Measurements from ENCODE around the gene MAPKAPK5.
"Not testable (repeated sequence)": the region's sequence is repeated elsewhere in the genome, so short reads cannot be mapped to it uniquely, and the experiment has no call there.

Gene MAPKAPK5

DNA sequence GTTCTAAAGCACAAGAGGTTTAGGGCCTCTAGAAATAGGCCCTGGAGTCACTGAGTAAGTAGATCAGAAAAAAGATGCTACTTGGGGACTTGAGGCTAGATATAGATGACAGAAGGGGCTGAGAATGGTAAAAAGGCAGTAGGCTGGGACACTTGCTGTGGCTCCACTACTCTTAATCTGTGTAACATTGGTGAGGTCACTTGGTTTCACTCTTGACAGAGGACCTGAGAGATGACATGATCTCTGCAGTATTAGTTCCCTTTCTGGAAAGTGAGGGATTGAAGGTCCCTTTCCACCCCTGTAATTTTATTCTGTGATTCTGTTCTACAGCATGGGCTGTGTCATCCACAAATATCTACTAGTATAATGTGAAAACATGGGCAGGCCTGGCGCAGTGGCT lies 39.7 kb downstream of the MAPKAPK5 start:
- in situ Hi-C loops (cut with MboI; ENCODE audit: low sequenced_read_pairs): no loop called here

DNA sequence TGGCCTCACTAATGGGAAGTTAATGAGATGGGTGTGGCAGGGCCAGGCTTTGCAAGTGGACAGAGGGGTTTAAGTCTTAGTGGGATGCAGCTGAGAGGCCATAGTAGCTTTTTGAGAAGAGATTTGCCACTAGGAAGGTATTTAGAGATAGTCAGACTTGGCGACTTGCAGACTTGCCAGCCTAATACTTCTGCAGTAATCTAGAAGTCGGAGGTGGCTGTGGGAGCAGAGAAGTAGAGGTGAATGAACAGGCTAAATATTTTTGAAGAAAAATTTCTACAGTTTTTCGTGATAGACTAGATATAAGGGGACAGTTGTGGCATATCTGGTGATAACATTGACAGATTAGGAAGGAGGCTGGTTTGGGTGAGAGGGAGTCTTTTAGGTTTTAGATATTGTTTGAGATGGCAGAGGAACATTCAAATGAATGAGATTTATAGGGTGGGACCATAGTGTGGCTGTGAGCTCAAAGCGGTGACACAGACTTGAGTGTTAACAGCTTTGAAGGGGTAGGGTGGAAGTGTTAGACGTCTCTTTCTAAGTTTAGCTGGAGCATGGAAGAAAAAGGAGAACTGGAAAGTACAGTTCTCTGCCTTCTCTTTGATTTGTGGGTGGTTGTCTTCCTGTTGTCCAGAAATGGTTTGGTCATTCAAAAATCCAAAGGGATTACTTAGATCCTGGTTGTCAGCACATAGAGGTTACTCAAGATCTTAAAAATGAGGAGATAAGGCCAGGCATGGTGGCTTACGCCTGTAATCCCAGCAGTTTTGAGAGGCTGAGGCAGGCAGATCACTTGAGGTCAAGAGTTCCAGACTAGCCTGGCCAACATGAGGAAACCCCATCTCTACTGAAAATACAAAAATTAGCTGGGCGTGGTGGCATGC lies 44.9 kb downstream of the MAPKAPK5 start:
- in situ Hi-C loops (cut with MboI; ENCODE audit: low sequenced_read_pairs): no loop called here

DNA sequence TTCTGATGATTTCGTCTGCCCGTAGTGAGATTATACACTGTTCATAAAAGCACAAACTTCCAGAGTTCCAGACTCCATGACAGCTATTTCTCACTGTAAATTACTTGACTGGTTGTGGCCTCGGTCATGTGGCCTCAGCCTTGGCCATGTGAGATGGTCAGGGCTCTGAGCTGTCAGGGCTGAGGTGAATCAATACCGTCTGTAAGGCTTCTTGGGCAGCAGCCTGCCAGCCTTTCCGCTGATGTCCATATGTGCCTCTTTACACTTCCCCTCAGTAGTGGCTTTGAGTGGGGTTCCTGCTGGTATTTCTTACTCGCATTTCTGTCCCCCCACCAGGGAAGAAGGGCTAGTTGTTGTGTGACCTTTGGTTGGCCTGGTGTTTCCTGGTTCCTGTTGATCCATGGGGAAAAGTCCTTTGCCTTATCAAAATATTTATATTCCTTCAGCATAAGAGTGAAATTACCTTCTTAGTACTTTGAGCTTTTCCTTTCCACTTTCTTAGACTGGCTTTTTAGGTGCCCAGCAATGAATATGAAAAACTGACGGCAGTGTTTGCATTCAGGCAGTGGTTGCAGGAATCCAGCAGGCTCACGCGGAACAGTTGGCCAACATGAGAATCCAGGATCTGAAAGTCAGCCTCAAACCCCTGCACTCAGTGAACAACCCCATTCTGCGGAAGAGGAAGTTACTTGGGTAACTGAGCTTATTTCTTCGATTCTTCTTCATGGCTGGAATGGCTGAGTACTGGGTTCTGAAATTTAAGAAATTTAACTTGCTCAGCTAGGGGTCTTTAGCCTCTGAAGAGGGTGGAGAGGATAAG lies 46.1 kb downstream of the MAPKAPK5 start:
- in situ Hi-C loops (cut with MboI; ENCODE audit: low sequenced_read_pairs): no loop called here

DNA sequence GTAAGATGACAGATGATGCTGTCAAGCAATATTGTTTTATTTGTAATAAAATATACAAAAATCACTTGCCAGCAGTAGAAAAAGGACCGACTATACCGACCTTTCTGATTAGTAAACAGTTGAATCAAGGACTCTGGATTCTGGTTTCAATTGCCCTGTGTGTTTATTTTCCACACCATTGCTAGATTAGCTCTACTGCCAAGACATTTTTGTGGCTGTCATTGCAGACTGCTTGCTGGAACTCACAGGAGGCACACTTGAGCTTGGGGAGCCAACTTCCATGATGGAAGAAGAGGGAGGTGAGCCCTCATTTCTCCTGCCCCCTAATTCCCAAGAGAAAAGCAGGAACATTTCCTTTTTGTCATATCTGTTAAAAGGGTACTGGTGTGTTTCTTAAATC lies 51.3 kb downstream of the MAPKAPK5 start:
- in situ Hi-C loops (cut with MboI; ENCODE audit: low sequenced_read_pairs): no loop called here

DNA sequence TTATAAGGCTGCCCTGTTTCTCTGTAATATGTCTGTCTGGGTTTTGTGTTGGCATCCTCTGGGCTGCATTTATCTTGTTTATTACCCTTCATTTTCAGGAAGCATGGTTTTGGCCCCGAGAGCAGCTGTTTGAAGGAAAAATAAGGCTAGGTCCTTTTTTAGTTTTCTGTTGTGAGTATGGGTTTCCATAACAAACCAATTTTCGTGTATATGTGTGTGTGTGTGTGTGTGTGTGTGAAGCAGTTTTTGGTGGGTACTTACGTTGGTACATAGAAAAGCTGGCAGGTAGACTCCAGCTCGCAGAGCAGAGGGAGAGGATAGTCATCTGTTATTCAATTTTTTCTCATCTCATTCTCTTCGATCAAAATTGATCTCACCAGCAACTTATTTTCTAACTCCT lies 52.5 kb downstream of the MAPKAPK5 start:
- in situ Hi-C loops (cut with MboI; ENCODE audit: low sequenced_read_pairs): no loop called here

DNA sequence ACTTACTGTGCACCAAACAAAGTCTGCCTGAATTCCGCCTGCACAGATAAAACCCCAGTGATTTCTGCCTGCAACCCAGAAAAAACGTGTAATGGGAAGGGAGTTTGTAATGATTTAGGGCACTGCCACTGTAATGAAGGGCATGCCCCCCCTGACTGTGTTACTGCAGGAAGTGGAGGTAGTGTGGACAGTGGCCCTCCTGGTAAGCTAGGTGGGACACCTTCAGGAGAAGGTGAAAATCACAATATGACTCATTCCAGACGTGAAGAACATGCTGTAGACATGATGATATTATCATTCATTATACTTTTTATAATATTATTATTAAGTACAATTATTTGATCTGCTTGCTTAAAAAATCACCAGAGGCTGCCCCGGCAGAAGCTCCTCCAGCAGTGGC lies 59.2 kb downstream of the MAPKAPK5 start:
- in situ Hi-C loops (cut with MboI; ENCODE audit: low sequenced_read_pairs): no loop called here

DNA sequence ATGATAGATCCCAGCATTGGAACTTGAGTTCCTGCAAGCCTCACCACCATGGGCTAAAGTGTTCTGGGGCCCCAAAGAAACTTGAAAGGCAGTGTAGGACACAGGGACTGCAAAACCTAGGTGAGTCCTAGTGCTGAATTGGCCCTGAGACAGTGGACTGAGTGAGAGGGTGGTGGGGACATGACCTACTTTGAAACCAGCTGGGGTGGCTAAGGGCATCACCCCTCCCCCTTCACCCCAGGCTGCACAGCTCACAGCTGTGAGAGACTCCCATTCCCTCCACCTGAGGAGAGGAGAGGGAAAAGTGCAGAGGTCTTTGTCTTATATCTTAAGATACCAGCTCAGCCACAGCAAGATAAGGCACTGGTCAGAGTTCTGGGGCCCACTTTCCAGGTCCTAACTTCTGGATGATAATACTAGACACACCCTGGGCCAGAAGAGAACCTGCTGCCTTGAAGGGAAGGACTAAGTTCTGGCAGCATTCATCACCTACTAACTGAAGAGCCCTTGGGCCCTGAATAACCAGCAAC lies 62.5 kb downstream of the MAPKAPK5 start:
- in situ Hi-C loops (cut with MboI; ENCODE audit: low sequenced_read_pairs): no loop called here

DNA sequence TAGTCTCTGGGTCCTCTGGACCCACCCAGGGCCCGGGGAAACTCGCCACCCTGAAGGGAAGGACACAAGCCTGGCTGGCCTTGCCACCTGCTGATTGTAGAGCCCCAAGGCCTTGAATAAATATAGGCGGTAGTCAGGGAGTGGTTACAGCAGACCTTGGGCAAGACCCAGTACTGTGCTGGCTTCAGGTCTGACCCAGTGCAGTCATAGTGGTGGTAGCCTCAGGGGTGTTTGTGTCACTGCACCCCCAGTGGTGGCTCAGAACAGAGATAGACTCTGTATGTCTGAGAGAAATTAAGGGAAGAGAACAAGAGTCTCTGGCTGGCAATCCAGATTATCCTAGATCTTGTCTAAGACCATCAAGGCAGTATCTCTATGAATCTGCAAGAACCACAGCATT lies 63.5 kb downstream of the MAPKAPK5 start:
- in situ Hi-C loops (cut with MboI; ENCODE audit: low sequenced_read_pairs): no loop called here

DNA sequence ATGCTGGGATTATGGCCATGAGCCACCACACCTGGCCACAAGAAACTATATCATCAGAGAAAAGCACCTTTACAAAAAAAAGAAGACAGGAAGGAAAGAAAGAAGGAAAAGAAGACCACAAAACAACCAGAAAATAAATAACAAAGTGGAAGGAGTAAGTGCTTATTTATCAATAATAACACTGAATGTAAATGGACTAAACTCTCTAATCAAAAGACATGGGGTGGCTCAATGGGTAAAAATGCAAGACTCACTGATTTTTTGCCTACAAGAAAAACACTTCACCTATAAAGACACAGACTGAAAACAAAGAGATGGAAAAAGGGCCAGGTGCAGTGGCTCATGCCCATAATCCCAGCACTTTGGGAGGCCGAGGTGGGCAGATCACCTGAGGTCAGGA lies 65.7 kb downstream of the MAPKAPK5 start:
- in situ Hi-C loops (cut with MboI; ENCODE audit: low sequenced_read_pairs): no loop called here

DNA sequence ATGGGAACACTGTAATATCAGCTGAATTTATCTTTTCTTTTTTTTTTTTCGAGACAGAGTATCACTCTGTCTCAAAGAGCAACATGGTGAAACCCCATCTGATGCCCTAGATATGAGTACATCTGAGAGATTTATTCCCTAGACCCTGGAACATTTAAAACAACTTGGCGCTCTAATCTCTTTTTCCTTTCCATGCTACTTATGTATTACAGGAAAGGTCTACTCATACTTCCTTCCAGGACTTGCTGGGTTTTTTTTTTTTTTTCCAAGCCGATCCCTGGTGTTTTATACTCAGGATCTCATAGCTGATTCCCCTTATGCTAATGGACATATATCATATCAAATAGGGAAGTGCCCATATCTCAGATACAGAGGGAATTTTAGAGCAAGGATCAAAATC lies 83.1 kb downstream of the MAPKAPK5 start:
- in situ Hi-C loops (cut with MboI; ENCODE audit: low sequenced_read_pairs): no loop called here

DNA sequence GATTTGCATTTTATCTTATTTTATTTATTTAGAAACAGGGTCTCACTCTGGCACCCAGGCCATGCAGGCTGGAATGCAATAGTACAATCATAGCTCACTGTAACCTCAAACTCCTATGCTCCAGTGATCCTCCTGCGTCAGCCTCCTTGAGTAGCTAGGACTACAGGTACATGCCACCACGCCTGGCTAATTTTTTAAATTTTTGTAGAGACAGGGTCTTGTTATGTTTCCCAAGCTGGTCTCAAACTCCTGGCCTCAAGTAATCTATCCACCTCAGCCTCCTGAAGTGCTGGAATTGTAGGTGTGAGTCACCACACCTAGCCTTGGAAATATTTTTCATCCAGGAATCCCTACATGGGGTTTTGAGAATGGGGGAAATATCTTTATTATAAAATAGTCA lies 84.6 kb downstream of the MAPKAPK5 start:
- in situ Hi-C loops (cut with MboI; ENCODE audit: low sequenced_read_pairs): no loop called here

DNA sequence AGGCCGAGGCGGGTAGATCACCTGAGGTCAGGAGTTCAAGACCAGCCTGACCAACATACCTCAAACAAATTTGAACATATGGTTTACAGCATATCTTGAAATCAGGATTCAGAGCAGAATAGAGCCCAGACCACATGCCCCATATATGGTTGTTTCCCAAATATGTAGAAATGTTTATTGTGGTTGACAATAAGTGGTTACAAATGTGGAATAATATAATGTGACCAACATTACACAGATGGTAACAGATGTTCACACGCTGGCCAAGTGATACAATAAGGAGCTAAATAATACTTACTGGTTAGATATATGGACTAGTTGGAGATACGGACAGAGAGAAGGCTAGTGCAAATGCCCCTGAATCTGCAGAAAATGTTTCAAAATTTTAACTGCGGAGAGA lies 85.3 kb downstream of the MAPKAPK5 start:
- in situ Hi-C loops (cut with MboI; ENCODE audit: low sequenced_read_pairs): no loop called here

DNA sequence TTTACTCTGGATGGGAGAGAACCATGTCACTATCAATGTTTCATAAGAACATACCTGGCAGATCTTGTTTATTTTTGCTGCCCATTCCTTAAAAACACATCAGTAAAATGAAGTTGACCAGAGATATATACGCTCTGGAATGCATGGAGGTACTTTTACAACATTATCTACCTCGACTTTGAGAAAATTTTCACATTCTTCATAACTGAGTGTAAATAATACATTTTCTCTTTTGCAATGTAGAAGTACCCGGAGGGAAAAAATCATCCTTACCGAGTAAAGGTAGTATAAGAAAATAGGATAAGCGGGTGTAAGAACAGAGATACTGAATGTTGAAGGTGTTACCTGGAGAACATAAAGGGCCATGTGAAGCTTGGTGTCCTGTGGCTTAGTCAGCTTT lies 90.2 kb downstream of the MAPKAPK5 start:
- in situ Hi-C loops (cut with MboI; ENCODE audit: low sequenced_read_pairs): no loop called here

DNA sequence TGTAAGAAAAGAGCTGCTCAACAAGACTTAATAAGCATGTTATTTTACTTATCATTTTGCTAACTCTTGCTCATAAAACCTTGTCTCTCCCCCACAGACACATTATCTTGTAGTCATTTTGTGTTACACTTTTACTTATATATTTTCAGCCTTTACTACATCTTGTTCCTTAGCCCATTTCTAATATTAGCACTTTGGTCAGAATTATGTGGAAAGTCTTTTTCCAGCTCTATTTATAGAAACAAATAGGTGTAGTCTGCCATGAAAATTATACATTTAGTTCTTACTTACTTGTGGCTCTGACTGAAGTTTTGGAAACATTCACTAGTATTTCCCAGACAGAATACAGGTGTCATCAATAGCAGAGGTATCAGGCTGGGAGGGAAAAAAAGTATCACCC lies 94.8 kb downstream of the MAPKAPK5 start:
- in situ Hi-C loops (cut with MboI; ENCODE audit: low sequenced_read_pairs): no loop called here

DNA sequence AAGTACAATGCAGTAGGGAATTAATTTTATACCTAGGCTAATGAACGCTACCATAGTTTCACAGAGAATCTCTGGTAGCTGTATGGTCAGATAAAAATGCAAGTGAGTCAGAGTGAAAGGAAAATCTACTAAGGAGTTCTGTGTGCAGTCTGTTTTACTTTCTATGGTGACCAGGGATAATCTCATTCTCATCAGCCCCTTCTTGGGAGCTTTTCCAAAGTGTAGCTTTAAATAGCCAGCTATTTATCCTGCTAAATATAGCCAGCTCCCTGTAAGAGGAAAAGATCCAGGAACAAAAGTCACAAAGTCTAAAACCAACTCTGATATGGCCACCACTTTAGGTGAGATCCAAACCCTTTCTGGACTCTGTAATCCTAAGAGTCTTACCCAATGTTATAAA lies 95.4 kb downstream of the MAPKAPK5 start:
- in situ Hi-C loops (cut with MboI; ENCODE audit: low sequenced_read_pairs): no loop called here

DNA sequence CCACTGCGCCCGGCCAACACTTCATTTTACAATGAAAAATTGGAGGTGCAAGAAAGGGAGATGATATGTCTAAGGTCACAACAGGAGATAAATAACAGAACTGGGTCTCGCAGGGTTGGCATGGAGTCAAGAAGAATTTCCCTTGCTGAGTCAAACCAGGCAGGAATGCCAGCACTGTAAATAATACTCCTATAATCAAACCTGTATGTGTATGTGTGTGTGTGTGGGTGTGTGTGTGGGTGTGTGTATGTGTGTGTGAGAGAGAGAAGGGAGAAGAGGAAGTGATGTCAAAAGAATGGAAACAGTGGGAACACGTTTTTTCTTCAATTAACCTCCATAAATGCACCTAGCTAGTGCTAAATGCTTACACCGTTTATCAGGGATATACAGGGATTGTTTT lies 100.5 kb downstream of the MAPKAPK5 start:
- in situ Hi-C loops (cut with MboI; ENCODE audit: low sequenced_read_pairs): no loop called here

DNA sequence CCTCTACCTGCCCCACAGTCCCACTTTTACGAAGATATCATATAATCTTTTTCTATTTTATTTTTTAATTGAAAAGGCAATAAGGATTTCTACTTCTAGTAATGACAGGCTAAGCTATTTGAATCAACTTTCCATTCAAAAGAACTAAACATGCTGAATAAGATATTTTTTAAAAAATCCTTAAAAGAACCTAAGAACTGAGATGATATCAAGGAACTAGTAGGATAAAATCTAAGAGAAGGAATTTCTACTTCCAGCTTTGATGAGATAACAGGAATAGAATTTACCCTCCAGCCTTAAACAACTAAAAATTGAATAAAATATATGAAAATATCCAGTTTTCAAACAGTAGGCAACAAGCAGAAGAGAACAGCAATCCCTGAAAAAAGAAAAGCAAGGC lies 101.9 kb downstream of the MAPKAPK5 start:
- in situ Hi-C loops (cut with MboI; ENCODE audit: low sequenced_read_pairs): no loop called here

DNA sequence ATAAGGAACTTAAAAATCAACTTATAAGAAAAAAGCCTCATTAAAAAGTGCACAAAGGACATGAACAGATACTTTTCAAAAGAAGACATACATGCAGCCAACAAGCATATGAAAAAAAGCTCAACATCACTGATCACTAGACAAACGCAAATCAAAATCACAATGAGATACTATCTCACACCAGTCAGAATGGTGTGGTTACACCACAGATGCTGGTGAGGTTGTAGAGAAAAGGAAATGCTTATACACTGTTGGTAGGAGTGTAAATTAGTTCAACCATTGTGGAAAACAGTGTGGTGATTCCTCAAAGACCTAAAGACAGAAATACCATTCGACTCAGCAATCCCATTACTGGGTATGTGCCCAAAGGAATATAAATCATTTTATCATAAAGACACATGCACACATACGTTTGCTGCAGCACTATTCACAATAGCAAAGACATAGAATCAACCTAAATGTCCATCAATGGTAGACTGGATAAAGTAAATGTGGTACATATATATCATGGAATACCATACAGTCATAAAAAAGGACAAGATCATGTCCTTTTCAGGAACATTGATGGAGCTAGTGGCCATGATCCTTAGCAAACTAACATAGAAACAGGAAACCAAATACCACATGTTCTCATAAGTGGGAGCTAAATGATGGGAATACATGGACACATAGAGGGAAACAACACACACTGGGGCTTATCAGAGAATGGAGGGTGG lies 109.1 kb downstream of the MAPKAPK5 start:
- in situ Hi-C loops (cut with MboI; ENCODE audit: low sequenced_read_pairs): not testable (repeated sequence)

Measured in HL-60/S4 treated with phorbol 12-myristate 13-acetate at 8.2 ng/mL for 4 days and 3 days (cell line).